Peyer's patch (tissue), 4 donors: ENCODE results near the gene TTLL5.

Experiments used
- CTCF ChIP-seq, 6 experiments: fragments of 450-650 bp in 4 of 6; fragments of 200-600 bp in 2 of 6; sonication (generic) in 1 of 6; IDR thresholded peaks; one replicate each; pipeline ENCODE4 v1.5.1; 2017 to 2019; ENCODE audit warnings: antibody characterized with exemption in 6 of 6, mild to moderate bottlenecking in 3 of 6, moderate library complexity in 1 of 6
- POLR2A ChIP-seq, 2 donors: fragments of 450-650 bp; IDR thresholded peaks; one replicate each; pipeline ENCODE4 v1.5.1; 2017; ENCODE audit warnings: antibody characterized with exemption in 2 of 2, mild to moderate bottlenecking in 2 of 2, moderate library complexity in 2 of 2

GRCh38 chr14:75909630-75910029, 248.6 kb downstream of the TTLL5 start:
- TF ChIP-seq CTCF (IDR thresholded peaks at IDR 0.05) = no peak
- no peak for TF ChIP-seq POLR2A (IDR thresholded peaks at IDR 0.05)
